ENCODE data around the gene PSPN. TPM values are rescaled to one million over a fixed set of nuclear protein-coding genes. Genes with fewer than 3 reads are reported as not detected.

The PSPN gene
- total and polyA plus RNA-seq, 4 donors = 0.50 to 1.5 (median 1.1) TPM

- Histone ChIP-seq H3K9ac (ENCODE audit: insufficient read depth in 1 of 2, low read length in 2 of 2) (no peak overlapping the region), H3K4me3 (no peak overlapping the region), H3K27ac (ENCODE audit: low read depth in 1 of 2, low read length in 1 of 2) (no peak overlapping the region), H3K27me3 (ENCODE audit: control insufficient read depth in 3 of 3, insufficient read depth in 3 of 3, low read length in 2 of 3) (no peaks in the 10 kb centered on the region), H3K9me3 (ENCODE audit: control insufficient read depth in 4 of 4, insufficient read depth in 3 of 4, low read length in 3 of 4) (peaks cover 0 to 9% (median 3%) of the 10 kb centered on the region in 4 donors), H3K36me3 (ENCODE audit: control insufficient read depth in 4 of 4, insufficient read depth in 4 of 4, low read length in 4 of 4) (peaks cover 27 to 55% (median 41%) of the 10 kb centered on the region in 4 donors), H3K4me1 (ENCODE audit: control insufficient read depth in 5 of 5, insufficient read depth in 5 of 5, low read length in 5 of 5) (no peaks in the 10 kb centered on the region)
- TF ChIP-seq, protein P1, sequence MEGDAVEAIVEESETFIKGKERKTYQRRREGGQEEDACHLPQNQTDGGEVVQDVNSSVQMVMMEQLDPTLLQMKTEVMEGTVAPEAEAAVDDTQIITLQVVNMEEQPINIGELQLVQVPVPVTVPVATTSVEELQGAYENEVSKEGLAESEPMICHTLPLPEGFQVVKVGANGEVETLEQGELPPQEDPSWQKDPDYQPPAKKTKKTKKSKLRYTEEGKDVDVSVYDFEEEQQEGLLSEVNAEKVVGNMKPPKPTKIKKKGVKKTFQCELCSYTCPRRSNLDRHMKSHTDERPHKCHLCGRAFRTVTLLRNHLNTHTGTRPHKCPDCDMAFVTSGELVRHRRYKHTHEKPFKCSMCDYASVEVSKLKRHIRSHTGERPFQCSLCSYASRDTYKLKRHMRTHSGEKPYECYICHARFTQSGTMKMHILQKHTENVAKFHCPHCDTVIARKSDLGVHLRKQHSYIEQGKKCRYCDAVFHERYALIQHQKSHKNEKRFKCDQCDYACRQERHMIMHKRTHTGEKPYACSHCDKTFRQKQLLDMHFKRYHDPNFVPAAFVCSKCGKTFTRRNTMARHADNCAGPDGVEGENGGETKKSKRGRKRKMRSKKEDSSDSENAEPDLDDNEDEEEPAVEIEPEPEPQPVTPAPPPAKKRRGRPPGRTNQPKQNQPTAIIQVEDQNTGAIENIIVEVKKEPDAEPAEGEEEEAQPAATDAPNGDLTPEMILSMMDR (IDR thresholded peaks at IDR 0.05; ENCODE audit: control extremely low read depth, extremely low read depth) = no peak
- DNase-seq = no peak
- WGBS, 2 donors = 96 to 97% methylated on average over 3 of the region's 3 CpGs
- no peak for ATAC-seq (ENCODE audit: insufficient read depth, low FRiP score)
These were observed 4.0 kb upstream of the PSPN start for GRCh38 chr19:6379744-6380143.

DNA sequence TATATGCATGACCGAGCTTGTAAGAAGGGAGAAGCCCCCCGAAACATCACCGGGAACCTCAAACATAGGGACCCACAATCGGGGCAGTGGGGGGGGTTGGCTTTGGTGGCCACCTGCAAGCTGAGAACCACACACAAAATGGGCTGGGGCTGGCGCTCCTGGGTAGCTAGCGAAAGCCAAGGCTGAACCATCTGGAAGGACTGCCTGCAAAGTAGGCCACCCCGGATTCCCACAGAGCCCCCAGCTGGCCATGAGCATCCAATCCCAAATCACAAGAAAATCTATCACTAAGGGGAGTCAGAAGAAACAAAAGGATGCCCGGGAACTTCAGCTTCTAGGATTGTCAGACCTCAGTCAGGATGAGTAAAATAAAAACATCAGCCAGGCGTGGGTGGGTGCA, 2.8 kb upstream of the PSPN start:
- peaks cover 0 to 9% (median 3%) of the 10 kb centered on the region in 4 donors for H3K9me3 ChIP-seq (ENCODE audit: control insufficient read depth in 4 of 4, insufficient read depth in 3 of 4, low read length in 3 of 4)
- peaks cover 0 to 7% (median 4%) of the 10 kb centered on the region in 5 donors for H3K4me1 ChIP-seq (ENCODE audit: control insufficient read depth in 5 of 5, insufficient read depth in 5 of 5, low read length in 5 of 5)
- H3K36me3 ChIP-seq (ENCODE audit: control insufficient read depth in 4 of 4, insufficient read depth in 4 of 4, low read length in 4 of 4) = peaks cover 27 to 58% (median 38%) of the 10 kb centered on the region in 4 donors
- ATAC-seq (ENCODE audit: insufficient read depth, low FRiP score) = no peak
- WGBS, 2 donors = 84 to 92% methylated on average over 9 of the region's 9 CpGs
- H3K4me3 ChIP-seq = no peak overlapping the region
- no peak overlapping the region for H3K9ac ChIP-seq (ENCODE audit: insufficient read depth in 1 of 2, low read length in 2 of 2)
- no peak overlapping the region for H3K27ac ChIP-seq (ENCODE audit: low read depth in 1 of 2, low read length in 1 of 2)
- DNase-seq = no peak
- TF ChIP-seq, protein P1 (IDR thresholded peaks at IDR 0.05; ENCODE audit: control extremely low read depth, extremely low read depth) = no peak
- no peaks in the 10 kb centered on the region for H3K27me3 ChIP-seq (ENCODE audit: control insufficient read depth in 3 of 3, insufficient read depth in 3 of 3, low read length in 2 of 3)

GRCh38 chr19:6378041-6378440, 2.3 kb upstream of the PSPN start:
- DNase-seq = no peak
- no peak overlapping the region for H3K9ac ChIP-seq (ENCODE audit: insufficient read depth in 1 of 2, low read length in 2 of 2)
- H3K27me3 ChIP-seq (ENCODE audit: control insufficient read depth in 3 of 3, insufficient read depth in 3 of 3, low read length in 2 of 3) = no peaks in the 10 kb centered on the region
- peaks cover 0 to 9% (median 3%) of the 10 kb centered on the region in 4 donors for H3K9me3 ChIP-seq (ENCODE audit: control insufficient read depth in 4 of 4, insufficient read depth in 3 of 4, low read length in 3 of 4)
- WGBS, 2 donors = 67 to 83% methylated on average over 6 of the region's 6 CpGs
- H3K4me1 ChIP-seq (ENCODE audit: control insufficient read depth in 5 of 5, insufficient read depth in 5 of 5, low read length in 5 of 5) = peaks cover 0 to 7% (median 4%) of the 10 kb centered on the region in 5 donors
- peaks cover 27 to 54% (median 35%) of the 10 kb centered on the region in 4 donors for H3K36me3 ChIP-seq (ENCODE audit: control insufficient read depth in 4 of 4, insufficient read depth in 4 of 4, low read length in 4 of 4)
- no peak for ATAC-seq (ENCODE audit: insufficient read depth, low FRiP score)
- no peak overlapping the region for H3K27ac ChIP-seq (ENCODE audit: low read depth in 1 of 2, low read length in 1 of 2)
- TF ChIP-seq, protein P1 (IDR thresholded peaks at IDR 0.05; ENCODE audit: control extremely low read depth, extremely low read depth) = no peak
- H3K4me3 ChIP-seq = no peak overlapping the region

All from lung (tissue), 12 donors.